Right atrium auricular region (tissue), 2 donors: ENCODE measurements around the gene HES6. TPM values are rescaled to one million over a fixed set of nuclear protein-coding genes. Genes with fewer than 3 reads are reported as not detected.
A peak's percentile ranks its signal among the peaks of the same experiment; 100 is the strongest.

Experiments
- DNase-seq: peaks from one replicate; pipeline ENCODE4 v3.0.0-alpha.2; 2019; ENCODE audit warnings: low spot score
- H3K27ac ChIP-seq, 2 donors: fragments of 200-600 bp; sonication (generic); 1 replicate in 1 of 2; 2 replicates in 1 of 2; pipeline ENCODE4 v1.5.1; 2016 to 2019
- H3K27me3 ChIP-seq, 2 donors: fragments of 200-600 bp; sonication (generic); one replicate each; pipeline versions ENCODE4 v1.5.1 to v1.6.0; 2017 to 2019
- H3K36me3 ChIP-seq: fragments of 200-600 bp; sonication (generic); one replicate; pipeline ENCODE4 v1.5.1; 2016
- H3K4me1 ChIP-seq, 2 donors: fragments of 200-600 bp; sonication (generic); one replicate each; pipeline versions ENCODE4 v1.5.1 to v1.6.0; 2017 to 2019
- H3K4me3 ChIP-seq, 2 donors: fragments of 200-600 bp; sonication (generic); 1 replicate in 1 of 2; 2 replicates in 1 of 2; pipeline ENCODE4 v1.5.1; 2017 to 2019; ENCODE audit warnings: mild to moderate bottlenecking in 1 of 2, moderate library complexity in 1 of 2
- H3K9me3 ChIP-seq, 2 donors: fragments of 200-600 bp; sonication (generic); one replicate each; pipeline ENCODE4 v1.5.1; 2019
- CTCF ChIP-seq, 2 donors: fragments of 200-600 bp; sonication (generic); IDR thresholded peaks; one replicate each; pipeline ENCODE4 v1.5.1; 2019; ENCODE audit warnings: antibody characterized with exemption in 2 of 2
- total RNA-seq, 2 donors: library from RNA; depleted of rRNA; stranded (reverse); fragments of >200 nt; gene quantifications; one replicate each; pipeline ENCODE4 v1.1.0, GENCODE V29; 2016

The HES6 gene
- total RNA-seq, 2 donors from 2014 or later: 2.5 to 4.8 TPM

- no peaks in the 10 kb centered on the region for H3K9me3 ChIP-seq
- no peak for TF ChIP-seq CTCF (IDR thresholded peaks at IDR 0.05)
- H3K36me3 ChIP-seq: peaks cover 13% of the 10 kb centered on the region
- peaks cover 0 to 41% of the 10 kb centered on the region in 2 donors for H3K4me1 ChIP-seq
- no peak for DNase-seq
- peaks cover 0 to 6% of the 10 kb centered on the region in 2 donors for H3K27me3 ChIP-seq
- peak overlapping the region; percentile 15 to 62 for H3K27ac ChIP-seq
- no peak overlapping the region for H3K4me3 ChIP-seq
Measured at GRCh38 chr2:238242731-238243495, 3.1 kb upstream of the HES6 start.

GRCh38 chr2:238241970-238242369, 2.1 kb upstream of the HES6 start:
- DNase-seq: no peak
- H3K27me3 ChIP-seq: peaks cover 0 to 6% of the 10 kb centered on the region in 2 donors
- H3K9me3 ChIP-seq: no peaks in the 10 kb centered on the region
- H3K4me3 ChIP-seq: no peak overlapping the region
- peak overlapping the region; percentile 54 to 62 for H3K27ac ChIP-seq
- H3K4me1 ChIP-seq: peaks cover 0 to 38% of the 10 kb centered on the region in 2 donors
- H3K36me3 ChIP-seq: peaks cover 13% of the 10 kb centered on the region
- no peak for TF ChIP-seq CTCF (IDR thresholded peaks at IDR 0.05)

GRCh38 chr2:238240757-238241711, 1.2 kb upstream of the HES6 start:
- peaks cover 0 to 38% of the 10 kb centered on the region in 2 donors for H3K4me1 ChIP-seq
- H3K27ac ChIP-seq: peak overlapping the region; percentile 54 to 74
- H3K4me3 ChIP-seq: peak overlapping the region; percentile 42 to 76
- H3K9me3 ChIP-seq: no peaks in the 10 kb centered on the region
- no peak for TF ChIP-seq CTCF (IDR thresholded peaks at IDR 0.05)
- peaks cover 9% of the 10 kb centered on the region for H3K36me3 ChIP-seq
- DNase-seq: no peak
- peaks cover 0 to 6% of the 10 kb centered on the region in 2 donors for H3K27me3 ChIP-seq

GRCh38 chr2:238239543-238239862, 335 bp downstream of the HES6 start:
- H3K27ac ChIP-seq: no peak overlapping the region
- H3K4me3 ChIP-seq: peak overlapping the region; percentile 49 to 76
- no peak for DNase-seq
- H3K4me1 ChIP-seq: peaks cover 0 to 41% of the 10 kb centered on the region in 2 donors
- H3K9me3 ChIP-seq: no peaks in the 10 kb centered on the region
- no peaks in the 10 kb centered on the region for H3K36me3 ChIP-seq
- TF ChIP-seq CTCF (IDR thresholded peaks at IDR 0.05): no peak
- H3K27me3 ChIP-seq: peaks cover 0 to 6% of the 10 kb centered on the region in 2 donors

GRCh38 chr2:238238766-238239542, 884 bp downstream of the HES6 start:
- no peaks in the 10 kb centered on the region for H3K36me3 ChIP-seq
- no peak for TF ChIP-seq CTCF (IDR thresholded peaks at IDR 0.05)
- no peak for DNase-seq
- no peaks in the 10 kb centered on the region for H3K9me3 ChIP-seq
- H3K27ac ChIP-seq: no peak overlapping the region
- peaks cover 0 to 42% of the 10 kb centered on the region in 2 donors for H3K4me1 ChIP-seq
- H3K4me3 ChIP-seq: peak overlapping the region; percentile 49 to 76
- peaks cover 0 to 6% of the 10 kb centered on the region in 2 donors for H3K27me3 ChIP-seq
